Activated CD8-positive, alpha-beta T cell treated with anti-CD3 and anti-CD28 coated beads, Interleukin-2, amount 10 ng/mL, durations not matched to agents 7 days and 5 days (primary cell): ENCODE data around the gene AQP4. TPM values are rescaled to one million over a fixed set of nuclear protein-coding genes. Genes with fewer than 3 reads are reported as not detected.

Experiments
- ATAC-seq: fragments of 150-1000 bp; cut with Tn5 transposase; one replicate; pipeline ENCODE4 v1.10.0; 2021; ENCODE audit warnings: moderate library complexity
- CTCF ChIA-PET: fragments of 350-600 bp; sonication (Branson Sonifier 250); formaldehyde crosslinking; loops from one replicate; lab custom pipeline; 2021; ENCODE audit warnings: antibody characterized with exemption; lab: Charles Lee
- POLR2A ChIA-PET: fragments of 350-600 bp; sonication (Branson Sonifier 250); formaldehyde crosslinking; loops from one replicate; lab custom pipeline; 2021; ENCODE audit warnings: antibody characterized with exemption; lab: Charles Lee
- DNase-seq: peaks from one replicate; pipeline ENCODE4 v3.0.0-alpha.2; 2020
- H3K27ac Mint-ChIP-seq: one replicate; pipeline ENCODE4 v1.8.0; 2021; ENCODE audit warnings: mild to moderate bottlenecking, mixed read lengths
- H3K27me3 Mint-ChIP-seq: one replicate; pipeline ENCODE4 v1.8.0; 2021; ENCODE audit warnings: low read depth, mixed read lengths
- H3K36me3 Mint-ChIP-seq: one replicate; pipeline ENCODE4 v1.8.0; 2021; ENCODE audit warnings: low read depth, mixed read lengths
- H3K4me1 Mint-ChIP-seq: one replicate; pipeline ENCODE4 v1.8.0; 2021; ENCODE audit warnings: low read depth, mixed read lengths
- H3K4me3 Mint-ChIP-seq: one replicate; pipeline ENCODE4 v1.8.0; 2021; ENCODE audit warnings: mild to moderate bottlenecking, mixed read lengths
- H3K9me3 Mint-ChIP-seq: one replicate; pipeline ENCODE4 v1.8.0; 2022; ENCODE audit warnings: mixed read lengths; ENCODE audit not compliant: insufficient read depth
- total RNA-seq, 2 experiments: library from RNA; stranded (reverse); gene quantifications; one replicate each; pipeline ENCODE4 v1.2.3, GENCODE V29; 2021

Gene AQP4, protein sequence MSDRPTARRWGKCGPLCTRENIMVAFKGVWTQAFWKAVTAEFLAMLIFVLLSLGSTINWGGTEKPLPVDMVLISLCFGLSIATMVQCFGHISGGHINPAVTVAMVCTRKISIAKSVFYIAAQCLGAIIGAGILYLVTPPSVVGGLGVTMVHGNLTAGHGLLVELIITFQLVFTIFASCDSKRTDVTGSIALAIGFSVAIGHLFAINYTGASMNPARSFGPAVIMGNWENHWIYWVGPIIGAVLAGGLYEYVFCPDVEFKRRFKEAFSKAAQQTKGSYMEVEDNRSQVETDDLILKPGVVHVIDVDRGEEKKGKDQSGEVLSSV
- not detected for total RNA-seq

DNA sequence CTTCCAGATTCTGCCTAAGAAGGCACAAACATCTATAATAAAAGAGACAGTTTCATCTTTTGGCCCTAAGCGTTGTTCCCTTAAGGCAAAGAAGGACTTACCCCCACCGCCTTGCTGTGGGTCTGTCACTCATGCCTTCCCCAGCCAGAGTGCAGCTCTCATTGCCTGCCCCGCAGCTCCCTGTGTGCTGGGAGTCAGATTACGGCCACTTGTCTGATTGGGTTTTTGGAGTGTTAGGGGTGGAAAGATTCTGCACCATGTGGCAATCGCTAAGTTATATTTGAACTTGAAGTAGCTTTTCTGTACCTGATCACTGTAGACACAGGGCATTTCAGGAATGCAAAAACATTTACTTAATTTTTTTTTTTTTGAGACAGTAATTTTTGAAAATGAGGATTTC lies at the start of gene AQP4:
AQP4 (minus strand) TSS at position 151 of the 400 bp plus-strand sequence; CDS start at position 133, 18 bp downstream.
- ATAC-seq (no peak), DNase-seq (no peak)
- no peaks in the 10 kb centered on the region for H3K36me3 Mint-ChIP-seq
- peaks cover 10% of the 10 kb centered on the region for H3K27me3 Mint-ChIP-seq
- no peaks in the 10 kb centered on the region for H3K4me1 Mint-ChIP-seq
- H3K9me3 Mint-ChIP-seq, result no peaks in the 10 kb centered on the region
- no peak within 1 kb of the TSS for H3K27ac Mint-ChIP-seq
- POLR2A ChIA-PET, result no interaction called here
- H3K4me3 Mint-ChIP-seq, result no peak within 1 kb of the TSS
- CTCF ChIA-PET, result no interaction called here

DNA sequence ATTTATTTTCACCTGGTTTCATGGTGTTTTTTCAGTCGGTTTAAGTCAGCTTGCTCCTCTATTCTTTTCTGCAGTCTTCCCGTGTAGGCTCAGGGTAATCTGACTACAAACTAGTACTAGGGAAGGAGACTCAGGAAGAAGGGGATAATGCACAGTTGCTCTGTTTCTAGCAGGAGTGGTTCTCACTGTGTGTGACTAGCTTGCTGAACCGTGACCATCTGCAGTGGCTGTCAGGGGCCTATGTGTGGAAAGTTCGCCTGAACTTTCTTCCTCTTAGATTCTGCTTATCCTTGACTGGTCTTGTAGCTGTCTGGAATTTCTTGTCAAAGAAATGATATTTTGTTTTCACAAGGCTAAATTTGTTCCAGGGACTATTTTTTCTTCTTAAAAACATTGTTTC lies 46.3 kb upstream of the AQP4 start:
- H3K4me1 Mint-ChIP-seq, result no peaks in the 10 kb centered on the region
- no peak overlapping the region for H3K27ac Mint-ChIP-seq
- no peaks in the 10 kb centered on the region for H3K36me3 Mint-ChIP-seq
- ATAC-seq (no peak), DNase-seq (no peak)
- ChIA-PET CTCF (no interaction called here), POLR2A (no interaction called here)
- peaks cover 4% of the 10 kb centered on the region for H3K9me3 Mint-ChIP-seq
- no peaks in the 10 kb centered on the region for H3K27me3 Mint-ChIP-seq
- no peak overlapping the region for H3K4me3 Mint-ChIP-seq

DNA sequence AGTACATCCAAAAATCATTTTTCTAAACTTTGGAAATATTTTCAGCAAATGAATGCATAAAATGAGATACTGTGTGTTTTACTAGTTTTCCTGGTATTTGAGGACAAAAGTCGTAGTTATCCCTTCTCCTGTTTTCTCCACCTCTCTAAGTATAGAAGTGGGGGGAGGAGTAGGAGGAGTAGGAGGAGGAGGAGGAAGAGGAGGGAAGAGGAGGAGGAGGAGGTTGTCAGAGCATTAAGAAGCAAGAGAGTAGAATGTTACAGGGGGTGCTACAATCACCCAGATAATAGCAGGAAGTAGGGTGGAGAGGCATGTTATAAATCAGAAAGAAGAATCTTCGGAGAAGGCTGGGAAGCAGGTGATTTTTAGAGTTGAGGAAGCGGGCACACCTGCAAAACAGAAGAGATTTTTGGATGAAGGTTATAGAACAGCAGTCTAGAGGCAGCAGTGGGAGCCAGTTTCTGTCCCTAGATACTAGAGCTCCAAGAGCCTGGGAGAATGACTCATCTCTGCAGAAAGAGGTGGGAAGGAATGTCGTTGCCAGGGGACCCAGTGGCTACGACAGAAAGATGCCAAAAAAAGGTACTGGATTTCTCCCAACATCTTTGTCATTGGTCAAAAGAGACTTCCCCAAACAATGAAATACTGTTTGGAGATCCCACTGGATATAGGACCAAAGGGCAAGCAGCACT lies 44.2 kb upstream of the AQP4 start:
- ChIA-PET CTCF (no interaction called here), POLR2A (no interaction called here)
- H3K27ac Mint-ChIP-seq, result no peak overlapping the region
- no peaks in the 10 kb centered on the region for H3K27me3 Mint-ChIP-seq
- H3K4me3 Mint-ChIP-seq, result no peak overlapping the region
- no peaks in the 10 kb centered on the region for H3K36me3 Mint-ChIP-seq
- DNase-seq, result no peak
- no peaks in the 10 kb centered on the region for H3K4me1 Mint-ChIP-seq
- H3K9me3 Mint-ChIP-seq, result peaks cover 4% of the 10 kb centered on the region
- no peak for ATAC-seq

DNA sequence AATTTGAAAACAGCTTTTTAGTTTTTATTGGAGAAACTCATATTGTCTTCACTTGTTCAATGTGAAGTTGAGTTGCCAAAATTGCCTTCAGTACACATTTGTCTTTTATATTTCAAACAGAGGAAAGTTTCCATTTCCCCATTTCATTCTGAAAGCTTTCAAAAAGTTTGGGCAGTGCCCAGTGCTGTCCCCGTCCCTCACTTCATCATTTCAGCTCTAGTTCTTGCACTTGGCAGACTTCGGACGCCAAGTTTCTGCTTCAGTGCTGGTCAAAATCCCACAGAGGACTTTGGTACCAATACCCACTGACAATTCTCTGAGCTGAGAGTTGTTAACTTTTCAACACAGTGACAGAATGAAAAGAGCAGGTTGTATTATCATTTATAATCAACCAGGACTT lies 43.4 kb upstream of the AQP4 start:
- Mint-ChIP-seq H3K27me3 (no peaks in the 10 kb centered on the region), H3K27ac (no peak overlapping the region), H3K9me3 (no peaks in the 10 kb centered on the region), H3K36me3 (no peaks in the 10 kb centered on the region), H3K4me3 (no peak overlapping the region), H3K4me1 (no peaks in the 10 kb centered on the region)
- no peak for ATAC-seq
- POLR2A ChIA-PET, result no interaction called here
- CTCF ChIA-PET, result no interaction called here
- no peak for DNase-seq

- no peak for ATAC-seq
- Mint-ChIP-seq H3K9me3 (no peaks in the 10 kb centered on the region), H3K4me1 (no peaks in the 10 kb centered on the region), H3K36me3 (no peaks in the 10 kb centered on the region), H3K27ac (no peak overlapping the region), H3K4me3 (no peak overlapping the region), H3K27me3 (no peaks in the 10 kb centered on the region)
- ChIA-PET POLR2A (no interaction called here), CTCF (no interaction called here)
- no peak for DNase-seq
Measured at GRCh38 chr18:26902291-26902690, 36.8 kb upstream of the AQP4 start.

DNA sequence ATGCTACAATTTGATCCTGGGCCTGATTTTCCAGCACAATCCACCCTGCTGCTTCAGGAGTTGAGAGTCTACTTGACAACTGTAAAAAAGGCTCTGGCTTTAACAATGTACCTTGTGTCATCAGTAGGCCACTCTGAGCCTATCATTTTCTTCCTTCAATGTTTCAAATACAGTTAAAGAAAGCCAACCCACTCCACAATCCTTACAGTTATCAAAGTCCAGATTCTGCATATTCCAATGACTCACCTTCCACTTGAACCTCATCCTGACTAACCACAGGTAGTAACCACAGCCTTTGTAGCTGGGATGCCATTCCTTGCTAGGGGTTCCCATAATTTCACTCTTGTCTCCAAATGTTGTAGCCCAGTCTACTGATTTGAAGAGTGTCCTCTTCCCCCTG lies 35.5 kb upstream of the AQP4 start:
- CTCF ChIA-PET, result no interaction called here
- Mint-ChIP-seq H3K4me3 (no peak overlapping the region), H3K27ac (no peak overlapping the region), H3K36me3 (no peaks in the 10 kb centered on the region), H3K9me3 (no peaks in the 10 kb centered on the region), H3K27me3 (no peaks in the 10 kb centered on the region), H3K4me1 (no peaks in the 10 kb centered on the region)
- DNase-seq, result no peak
- ATAC-seq, result no peak
- POLR2A ChIA-PET, result no interaction called here

DNA sequence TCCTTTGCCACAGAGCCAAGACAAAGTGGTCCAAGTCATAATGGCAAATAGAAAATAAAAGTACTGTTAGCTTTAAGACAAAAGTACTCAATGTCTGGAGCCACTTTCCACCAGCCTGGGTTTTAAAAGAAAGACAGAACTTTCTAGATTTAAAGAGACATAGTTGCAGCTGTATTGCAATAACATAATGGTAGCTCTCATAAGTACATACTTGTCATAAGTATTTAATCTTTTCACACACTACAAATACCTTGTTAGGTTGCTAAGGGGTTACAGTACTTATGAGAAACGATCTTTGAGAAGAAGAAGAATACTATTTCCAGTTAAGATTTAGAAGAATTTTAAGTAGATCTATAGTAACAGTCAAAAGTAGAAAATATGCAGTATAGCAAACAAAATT lies 28.9 kb upstream of the AQP4 start:
- Mint-ChIP-seq H3K9me3 (no peaks in the 10 kb centered on the region), H3K4me1 (no peaks in the 10 kb centered on the region), H3K4me3 (no peak overlapping the region), H3K27me3 (no peaks in the 10 kb centered on the region), H3K27ac (no peak overlapping the region), H3K36me3 (no peaks in the 10 kb centered on the region)
- ChIA-PET POLR2A (no interaction called here), CTCF (no interaction called here)
- ATAC-seq (no peak), DNase-seq (no peak)

DNA sequence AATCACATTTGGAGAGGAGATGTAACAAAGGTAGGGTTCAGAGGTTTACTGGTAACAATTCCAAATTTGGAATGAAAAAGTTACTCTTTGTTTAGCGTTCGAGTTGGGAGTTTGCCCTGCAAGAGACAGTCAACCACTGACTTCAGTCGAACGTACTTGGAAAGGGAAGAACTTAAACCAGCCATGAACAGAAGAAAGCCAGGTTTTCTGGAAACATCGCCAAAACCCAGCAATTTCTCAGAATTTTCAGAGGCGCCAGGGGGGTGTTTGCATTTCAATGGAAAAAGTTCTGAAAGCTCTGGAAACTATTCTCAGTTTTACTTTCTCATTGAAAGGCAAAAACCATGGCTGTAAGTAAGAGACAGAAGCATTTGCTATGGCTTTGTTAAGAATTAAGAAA lies 28.5 kb upstream of the AQP4 start:
- DNase-seq, result no peak
- Mint-ChIP-seq H3K27ac (no peak overlapping the region), H3K4me3 (no peak overlapping the region), H3K36me3 (no peaks in the 10 kb centered on the region), H3K4me1 (no peaks in the 10 kb centered on the region), H3K27me3 (no peaks in the 10 kb centered on the region), H3K9me3 (no peaks in the 10 kb centered on the region)
- ChIA-PET POLR2A (no interaction called here), CTCF (no interaction called here)
- ATAC-seq, result no peak

GRCh38 chr18:26888259-26888658 lies 22.8 kb upstream of the AQP4 start:
- Mint-ChIP-seq H3K4me1 (no peaks in the 10 kb centered on the region), H3K4me3 (no peak overlapping the region), H3K27me3 (no peaks in the 10 kb centered on the region), H3K36me3 (no peaks in the 10 kb centered on the region), H3K27ac (no peak overlapping the region), H3K9me3 (no peaks in the 10 kb centered on the region)
- no peak for DNase-seq
- ChIA-PET POLR2A (no interaction called here), CTCF (no interaction called here)
- no peak for ATAC-seq

GRCh38 chr18:26875040-26875654 lies 9.6 kb upstream of the AQP4 start:
- ChIA-PET POLR2A (no interaction called here), CTCF (no interaction called here)
- H3K27ac Mint-ChIP-seq, result no peak overlapping the region
- no peaks in the 10 kb centered on the region for H3K9me3 Mint-ChIP-seq
- ATAC-seq (no peak), DNase-seq (no peak)
- no peaks in the 10 kb centered on the region for H3K4me1 Mint-ChIP-seq
- no peak overlapping the region for H3K4me3 Mint-ChIP-seq
- H3K27me3 Mint-ChIP-seq, result no peaks in the 10 kb centered on the region
- no peaks in the 10 kb centered on the region for H3K36me3 Mint-ChIP-seq

- Mint-ChIP-seq H3K9me3 (no peaks in the 10 kb centered on the region), H3K27me3 (no peaks in the 10 kb centered on the region), H3K4me1 (no peaks in the 10 kb centered on the region), H3K4me3 (no peak overlapping the region), H3K36me3 (no peaks in the 10 kb centered on the region), H3K27ac (no peak overlapping the region)
- no peak for ATAC-seq
- ChIA-PET CTCF (interaction anchor here (0.6 kb wide), 1 partner anchor 581 kb away, joined by 3 read pairs; no protein-coding TSS in a partner anchor), POLR2A (no interaction called here)
- no peak for DNase-seq
Measured at GRCh38 chr18:26874283-26874682, 8.8 kb upstream of the AQP4 start.

GRCh38 chr18:26869640-26870039 lies 4.1 kb upstream of the AQP4 start:
- Mint-ChIP-seq H3K27me3 (no peaks in the 10 kb centered on the region), H3K36me3 (no peaks in the 10 kb centered on the region), H3K4me3 (no peak overlapping the region), H3K4me1 (no peaks in the 10 kb centered on the region), H3K27ac (no peak overlapping the region), H3K9me3 (no peaks in the 10 kb centered on the region)
- DNase-seq (no peak), ATAC-seq (no peak)
- POLR2A ChIA-PET, result no interaction called here
- CTCF ChIA-PET, result no interaction called here
